Measurements from ENCODE around the gene DLGAP4.

The DLGAP4 gene

GRCh38 chr20:36350439-36350838, 44.3 kb downstream of the DLGAP4 start:
- H3K27ac ChIP-seq: no peak overlapping the region
- H3K4me1 ChIP-seq: no peaks in the 10 kb centered on the region
- no peak overlapping the region for H3K4me2 ChIP-seq
- no peaks in the 10 kb centered on the region for H3K27me3 ChIP-seq
- no peak overlapping the region for H3K9ac ChIP-seq
- no peaks in the 10 kb centered on the region for H3K36me3 ChIP-seq
- H4K20me1 ChIP-seq: no peaks in the 10 kb centered on the region
- no peak for TF ChIP-seq Cebpa-rat (IDR thresholded peaks at IDR 0.05)
- H3K4me3 ChIP-seq: no peak overlapping the region
- no peaks in the 10 kb centered on the region for H3K9me3 ChIP-seq

DNA sequence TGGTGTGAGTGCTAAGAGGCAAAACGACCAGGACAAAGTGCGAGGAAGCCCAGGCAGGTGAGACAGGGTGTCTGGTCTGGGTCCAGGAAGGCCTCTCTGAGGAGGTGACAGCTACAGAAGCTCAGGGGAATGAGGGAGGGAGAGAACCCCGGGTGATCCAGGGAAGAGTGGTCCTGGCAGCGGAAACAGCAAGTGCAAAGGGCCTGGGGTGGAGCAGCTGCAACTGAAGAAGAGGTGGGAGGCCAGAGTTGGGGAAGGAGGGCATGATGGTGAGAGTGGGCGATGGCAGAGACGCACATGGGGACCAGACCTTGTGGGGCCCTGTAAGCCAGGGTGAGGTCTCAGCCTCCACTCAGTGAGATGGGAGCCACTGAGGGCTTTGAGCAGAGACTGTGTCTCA, 45.8 kb downstream of the DLGAP4 start:
- H3K9me3 ChIP-seq: no peaks in the 10 kb centered on the region
- H3K4me1 ChIP-seq: no peaks in the 10 kb centered on the region
- no peak for TF ChIP-seq Cebpa-rat (IDR thresholded peaks at IDR 0.05)
- no peaks in the 10 kb centered on the region for H4K20me1 ChIP-seq
- no peak overlapping the region for H3K9ac ChIP-seq
- no peak overlapping the region for H3K4me2 ChIP-seq
- no peak overlapping the region for H3K4me3 ChIP-seq
- H3K27ac ChIP-seq: no peak overlapping the region
- H3K36me3 ChIP-seq: no peaks in the 10 kb centered on the region
- no peaks in the 10 kb centered on the region for H3K27me3 ChIP-seq

- Histone ChIP-seq H4K20me1 (no peaks in the 10 kb centered on the region), H3K36me3 (no peaks in the 10 kb centered on the region), H3K4me2 (no peak overlapping the region), H3K9me3 (no peaks in the 10 kb centered on the region), H3K27ac (no peak overlapping the region), H3K4me3 (no peak overlapping the region), H3K9ac (no peak overlapping the region), H3K4me1 (no peaks in the 10 kb centered on the region), H3K27me3 (no peaks in the 10 kb centered on the region)
- TF ChIP-seq Cebpa-rat (IDR thresholded peaks at IDR 0.05): no peak
Observed at GRCh38 chr20:36352843-36353553, 46.9 kb downstream of the DLGAP4 start.

GRCh38 chr20:36353740-36354139, 47.6 kb downstream of the DLGAP4 start:
- no peaks in the 10 kb centered on the region for H3K27me3 ChIP-seq
- H3K4me2 ChIP-seq: no peak overlapping the region
- H4K20me1 ChIP-seq: no peaks in the 10 kb centered on the region
- H3K9me3 ChIP-seq: no peaks in the 10 kb centered on the region
- no peak overlapping the region for H3K27ac ChIP-seq
- H3K36me3 ChIP-seq: no peaks in the 10 kb centered on the region
- TF ChIP-seq Cebpa-rat (IDR thresholded peaks at IDR 0.05): no peak
- H3K9ac ChIP-seq: no peak overlapping the region
- H3K4me1 ChIP-seq: no peaks in the 10 kb centered on the region
- no peak overlapping the region for H3K4me3 ChIP-seq

GRCh38 chr20:36355469-36356171, 49.5 kb downstream of the DLGAP4 start:
- Histone ChIP-seq H3K4me2 (no peak overlapping the region), H3K4me3 (no peak overlapping the region), H3K27me3 (no peaks in the 10 kb centered on the region), H3K27ac (no peak overlapping the region), H4K20me1 (no peaks in the 10 kb centered on the region), H3K36me3 (no peaks in the 10 kb centered on the region), H3K9ac (no peak overlapping the region), H3K9me3 (no peaks in the 10 kb centered on the region), H3K4me1 (no peaks in the 10 kb centered on the region)
- no peak for TF ChIP-seq Cebpa-rat (IDR thresholded peaks at IDR 0.05)

GRCh38 chr20:36359668-36360406, 53.7 kb downstream of the DLGAP4 start:
- H3K4me1 ChIP-seq: no peaks in the 10 kb centered on the region
- H3K4me2 ChIP-seq: no peak overlapping the region
- no peak overlapping the region for H3K27ac ChIP-seq
- H3K9ac ChIP-seq: no peak overlapping the region
- no peaks in the 10 kb centered on the region; the same call in 1 of the 2 replicates for H4K20me1 ChIP-seq
- H3K9me3 ChIP-seq: no peaks in the 10 kb centered on the region
- no peak for TF ChIP-seq Cebpa-rat (IDR thresholded peaks at IDR 0.05)
- H3K36me3 ChIP-seq: no peaks in the 10 kb centered on the region
- H3K27me3 ChIP-seq: no peaks in the 10 kb centered on the region
- no peak overlapping the region for H3K4me3 ChIP-seq

- H3K36me3 ChIP-seq: no peaks in the 10 kb centered on the region
- H3K27ac ChIP-seq: no peak overlapping the region
- H3K4me3 ChIP-seq: no peak overlapping the region
- H3K9ac ChIP-seq: no peak overlapping the region
- TF ChIP-seq Cebpa-rat (IDR thresholded peaks at IDR 0.05): no peak
- H3K9me3 ChIP-seq: no peaks in the 10 kb centered on the region
- H4K20me1 ChIP-seq: no peaks in the 10 kb centered on the region; the same call in 1 of the 2 replicates
- H3K27me3 ChIP-seq: no peaks in the 10 kb centered on the region
- no peak overlapping the region for H3K4me2 ChIP-seq
- peaks cover under 1% of the 10 kb centered on the region; the same call in 1 of the 2 replicates for H3K4me1 ChIP-seq
Observed at GRCh38 chr20:36360429-36360828, 54.3 kb downstream of the DLGAP4 start.

DNA sequence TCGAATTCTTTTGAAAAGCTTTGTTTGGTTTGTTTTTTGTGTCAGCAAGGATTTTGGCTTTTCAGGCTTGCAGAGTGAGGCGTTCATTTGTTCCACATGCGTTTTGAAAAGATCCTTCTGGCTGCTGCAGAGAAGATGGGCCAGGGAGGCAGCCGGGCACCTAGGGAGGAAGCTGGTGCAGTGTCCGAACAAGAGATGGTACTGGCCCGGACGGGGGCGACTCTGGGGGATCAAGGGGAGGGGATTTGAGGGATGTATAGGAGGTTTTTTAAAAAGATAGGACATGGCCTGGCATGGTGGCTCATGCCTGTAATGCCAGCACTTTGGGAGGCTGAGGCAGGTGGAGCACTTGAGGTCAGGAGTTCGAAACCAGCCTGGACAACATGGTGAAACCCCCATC, 55.3 kb downstream of the DLGAP4 start:
- Histone ChIP-seq H3K4me1 (peaks cover 9% of the 10 kb centered on the region; the same call in 1 of the 2 replicates), H3K4me3 (no peak overlapping the region), H3K27ac (no peak overlapping the region), H3K4me2 (no peak overlapping the region), H3K36me3 (no peaks in the 10 kb centered on the region), H3K9ac (no peak overlapping the region), H3K27me3 (no peaks in the 10 kb centered on the region), H4K20me1 (no peaks in the 10 kb centered on the region; the same call in 1 of the 2 replicates), H3K9me3 (no peaks in the 10 kb centered on the region)
- no peak for TF ChIP-seq Cebpa-rat (IDR thresholded peaks at IDR 0.05)

DNA sequence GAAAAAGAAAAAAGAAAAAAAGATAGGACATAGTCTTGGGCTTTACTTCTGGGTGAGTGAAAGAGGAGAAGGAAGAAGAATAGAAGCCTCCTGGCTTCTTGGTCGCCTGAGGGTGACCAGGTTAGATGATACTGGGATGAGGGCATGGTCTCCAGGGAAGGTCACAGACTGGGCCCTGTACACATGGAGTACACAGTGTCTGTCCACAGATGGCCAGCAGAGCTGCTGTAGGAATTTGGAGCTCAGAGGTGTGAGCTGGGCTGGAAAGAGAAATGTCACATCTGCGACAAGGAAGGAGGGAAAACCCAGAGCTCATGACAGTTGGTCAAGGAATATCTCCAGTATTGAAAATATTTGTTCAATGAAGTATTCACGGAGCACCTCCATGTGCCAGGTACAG, 56.1 kb downstream of the DLGAP4 start:
- H3K27me3 ChIP-seq: no peaks in the 10 kb centered on the region
- H4K20me1 ChIP-seq: no peaks in the 10 kb centered on the region; the same call in 1 of the 2 replicates
- H3K4me3 ChIP-seq: no peak overlapping the region
- H3K36me3 ChIP-seq: no peaks in the 10 kb centered on the region
- no peak overlapping the region for H3K9ac ChIP-seq
- no peaks in the 10 kb centered on the region for H3K9me3 ChIP-seq
- no peak for TF ChIP-seq Cebpa-rat (IDR thresholded peaks at IDR 0.05)
- H3K27ac ChIP-seq: no peak overlapping the region
- H3K4me2 ChIP-seq: no peak overlapping the region
- peaks cover 10% of the 10 kb centered on the region; the same call in 1 of the 2 replicates for H3K4me1 ChIP-seq
